HG03039 (cell line): ENCODE results near the gene CRYBB1.
A peak's percentile ranks its signal among the peaks of the same experiment; 100 is the strongest.

Experiments
- ATAC-seq: cut with Tn5 transposase; IDR thresholded peaks from one replicate; pipeline ENCODE4 v1.9.1; 2021; ENCODE audit warnings: mild to moderate bottlenecking, moderate library complexity; ENCODE audit not compliant: unreplicated experiment

Gene CRYBB1

DNA sequence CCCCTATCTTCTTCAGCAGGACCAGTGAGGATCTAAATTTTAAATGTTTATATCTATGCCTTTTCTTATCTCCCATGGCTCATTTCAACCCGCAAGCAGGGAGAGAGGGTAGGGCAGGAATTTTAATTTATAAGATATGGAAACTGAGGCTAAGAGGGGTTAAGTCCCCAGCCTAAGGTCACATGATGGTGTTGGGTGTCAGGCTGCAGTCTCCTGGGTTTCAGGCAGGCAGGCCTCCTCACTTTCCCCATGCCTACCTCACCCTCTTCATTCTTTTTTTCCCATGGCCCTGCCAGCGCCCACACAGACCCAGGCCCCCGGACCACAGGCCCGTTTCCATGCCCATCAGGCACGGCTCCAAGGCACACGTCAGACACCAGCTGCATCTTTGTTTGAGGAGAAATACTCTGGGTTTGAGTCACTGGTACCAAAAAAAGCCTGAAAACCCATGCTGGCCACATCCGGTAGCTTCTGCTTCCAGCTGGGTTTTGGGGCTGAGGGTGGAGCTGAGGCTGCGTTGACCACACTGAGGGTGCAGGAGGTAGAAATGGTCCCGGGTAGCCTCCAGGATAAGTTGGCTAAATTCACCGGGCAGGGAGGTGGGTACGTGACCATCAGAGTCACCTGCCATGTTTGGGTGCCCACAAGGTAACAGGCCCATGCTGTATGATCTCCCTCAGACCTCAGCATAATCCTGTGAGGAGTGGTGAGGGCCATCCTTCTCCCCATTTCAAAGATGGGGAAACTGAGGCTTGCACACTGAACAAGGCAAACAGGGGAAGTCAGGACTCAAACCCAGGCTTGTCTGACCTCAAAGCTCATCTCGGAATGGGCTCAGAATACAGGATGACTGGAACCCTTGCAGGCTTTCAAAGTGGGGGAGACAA is 7.5 kb downstream of the CRYBB1 start:
- ATAC-seq, result peak; percentile 82

DNA sequence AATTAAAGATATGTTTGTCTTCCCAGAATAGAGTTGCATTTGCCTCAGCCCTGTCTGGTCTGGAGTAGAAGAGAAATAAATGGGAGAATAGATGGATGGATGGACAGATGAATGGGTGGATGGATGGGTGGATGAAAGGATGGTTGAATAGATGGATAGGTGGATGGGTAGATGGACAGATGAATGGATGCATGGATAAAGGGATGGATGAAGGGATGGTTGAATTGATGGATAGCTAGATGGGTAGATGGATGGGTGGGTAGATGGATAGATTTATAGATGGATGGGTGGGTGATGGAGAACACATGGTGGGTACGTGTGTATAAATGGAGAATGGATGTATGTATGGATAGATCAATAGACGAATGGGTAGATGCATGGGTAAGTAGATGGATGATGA is 8.5 kb downstream of the CRYBB1 start:
- ATAC-seq, result no peak

DNA sequence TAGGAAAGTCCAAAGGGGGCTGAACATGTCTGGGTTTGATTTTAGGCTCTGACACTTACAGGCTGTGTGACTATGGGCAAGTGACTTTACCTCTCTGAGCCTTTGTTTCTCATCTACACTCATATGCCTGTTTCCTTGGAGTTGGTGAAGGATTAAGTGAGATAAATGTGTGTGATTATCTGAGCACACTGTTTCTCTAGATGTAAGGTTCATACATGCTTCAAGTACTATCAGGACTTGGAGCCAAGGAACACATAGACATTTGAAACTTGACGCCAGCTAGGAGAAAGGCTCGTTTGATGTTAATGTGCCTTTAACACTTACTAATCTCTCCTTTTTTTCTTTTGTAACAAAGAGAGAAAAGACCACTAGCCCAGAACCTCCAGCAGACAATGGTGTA is 9.7 kb downstream of the CRYBB1 start:
- no peak for ATAC-seq

- ATAC-seq, result no peak
These were observed 11.2 kb downstream of the CRYBB1 start for GRCh38 chr22:26606611-26607010.

DNA sequence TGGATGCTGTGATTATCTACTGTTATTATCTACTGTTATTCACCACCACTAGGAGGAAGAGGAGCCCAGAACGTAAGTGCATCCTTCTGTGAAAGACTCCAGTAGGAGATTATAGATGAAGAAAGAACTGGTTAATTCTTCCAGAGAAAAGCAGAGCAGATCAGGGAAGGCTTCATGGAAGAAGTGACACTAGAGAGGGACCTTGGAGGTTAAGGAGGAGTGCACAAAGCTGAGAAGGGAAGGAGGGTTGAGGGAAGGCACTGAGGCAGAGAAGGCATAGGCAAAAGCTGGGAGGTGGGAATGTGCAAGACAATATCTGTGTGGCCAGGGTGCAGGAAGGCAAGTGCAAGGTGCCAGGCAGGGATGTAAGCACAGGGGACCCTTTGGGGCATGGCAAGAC is 13.5 kb downstream of the CRYBB1 start:
- no peak for ATAC-seq

DNA sequence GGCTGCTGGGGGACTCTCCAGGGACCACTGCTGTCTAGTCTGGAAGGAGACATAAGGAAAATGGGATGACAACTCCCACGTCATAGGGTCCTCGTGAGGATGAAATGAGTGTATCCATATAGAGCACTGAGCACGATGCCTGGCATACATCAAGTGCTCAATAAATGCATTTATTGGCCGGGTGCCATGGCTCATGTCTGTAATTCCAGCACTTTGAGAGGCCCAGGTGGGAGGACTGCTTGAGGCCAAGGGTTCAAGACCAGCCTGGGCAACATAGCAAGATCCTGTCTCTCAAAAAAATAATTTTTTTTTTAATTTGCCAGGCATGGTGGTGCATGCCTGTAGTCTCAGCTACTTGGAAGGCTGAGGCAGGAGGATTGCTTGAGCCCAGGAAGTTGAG is 15.7 kb downstream of the CRYBB1 start:
- no peak for ATAC-seq

GRCh38 chr22:26601726-26602125 is 16.1 kb downstream of the CRYBB1 start:
- no peak for ATAC-seq

DNA sequence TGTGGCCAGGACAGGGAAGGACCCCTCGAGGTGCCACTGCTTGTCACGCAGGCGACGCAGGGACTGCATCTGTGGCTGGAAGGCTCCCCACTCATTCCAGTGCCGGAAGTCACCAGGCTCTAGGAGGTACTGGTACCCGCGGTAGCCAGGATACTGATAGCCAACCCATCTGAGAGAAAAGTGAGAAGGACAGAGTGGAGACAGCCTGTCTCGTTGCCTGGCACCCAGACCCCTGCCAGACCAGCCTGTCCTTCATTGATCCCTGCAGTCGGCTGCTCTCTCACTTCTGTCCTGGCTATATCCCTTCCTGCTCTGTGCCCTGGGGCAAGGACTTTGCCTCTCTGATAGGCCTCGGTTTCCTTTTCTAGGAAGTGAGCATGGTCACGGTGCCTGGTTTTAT is 18.3 kb downstream of the CRYBB1 start:
- ATAC-seq, result no peak

GRCh38 chr22:26597480-26597879 is 20.3 kb downstream of the CRYBB1 start:
- no peak for ATAC-seq

DNA sequence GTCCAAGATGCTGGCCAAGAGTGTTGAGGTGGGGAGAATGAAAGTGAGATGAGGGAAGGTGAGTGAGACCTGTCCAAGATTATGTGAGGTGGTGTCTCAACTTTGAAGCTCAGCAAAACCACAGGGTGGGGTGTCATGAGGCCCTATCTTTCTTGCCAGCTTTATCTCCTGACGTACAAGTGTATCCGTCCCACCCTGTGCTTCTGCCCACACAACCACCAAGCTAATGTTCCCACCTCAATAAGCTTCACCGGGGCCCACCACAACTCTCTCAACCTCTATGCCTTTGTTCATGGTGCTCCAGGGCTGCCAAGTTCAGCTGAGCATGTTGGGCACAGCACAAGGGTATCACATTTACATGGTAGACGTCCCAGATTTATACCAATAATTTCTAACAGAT is 20.8 kb downstream of the CRYBB1 start:
- no peak for ATAC-seq

DNA sequence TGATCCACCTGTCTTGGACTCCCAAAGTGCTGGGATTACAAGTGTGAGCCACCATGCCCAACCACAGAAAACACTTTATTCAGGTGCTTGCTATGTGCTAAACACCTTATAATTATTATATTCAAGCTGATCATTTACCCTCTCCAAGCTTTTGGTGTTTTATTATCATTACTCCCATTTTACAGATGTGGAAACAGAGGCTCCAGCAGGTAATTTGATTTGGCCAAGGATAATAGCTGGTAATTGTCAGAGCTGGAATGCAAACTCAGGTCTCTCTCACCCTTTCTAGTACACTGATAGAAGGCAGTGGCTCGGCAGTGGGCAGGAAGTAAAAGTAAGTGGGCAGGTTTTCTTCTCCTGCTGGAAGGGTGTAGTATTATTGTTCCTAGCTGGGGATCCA is 24.1 kb downstream of the CRYBB1 start:
- no peak for ATAC-seq

DNA sequence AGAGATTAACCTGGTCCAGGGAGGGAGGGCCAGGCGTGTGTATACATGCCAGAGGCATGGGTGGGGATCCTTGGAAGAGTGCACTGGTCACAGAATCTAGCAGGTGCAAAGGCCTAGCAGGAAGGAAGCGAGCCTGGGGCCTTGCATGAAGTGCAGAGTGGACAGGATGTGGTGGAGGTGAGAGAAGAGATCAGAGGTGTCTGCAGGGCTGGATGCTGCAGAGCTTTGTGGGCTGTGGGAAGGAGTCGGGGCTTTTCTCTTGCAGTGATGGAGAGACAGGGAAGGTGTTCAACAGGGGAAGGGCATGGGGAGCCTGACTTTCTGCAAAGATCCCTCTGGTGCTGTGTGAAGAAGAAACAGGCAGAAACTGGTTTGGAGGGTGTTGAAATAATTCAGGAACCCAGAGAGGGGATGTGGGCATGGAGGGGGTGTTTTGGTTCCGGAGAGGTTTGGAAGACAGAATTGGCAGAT is 25.4 kb downstream of the CRYBB1 start:
- ATAC-seq, result no peak

DNA sequence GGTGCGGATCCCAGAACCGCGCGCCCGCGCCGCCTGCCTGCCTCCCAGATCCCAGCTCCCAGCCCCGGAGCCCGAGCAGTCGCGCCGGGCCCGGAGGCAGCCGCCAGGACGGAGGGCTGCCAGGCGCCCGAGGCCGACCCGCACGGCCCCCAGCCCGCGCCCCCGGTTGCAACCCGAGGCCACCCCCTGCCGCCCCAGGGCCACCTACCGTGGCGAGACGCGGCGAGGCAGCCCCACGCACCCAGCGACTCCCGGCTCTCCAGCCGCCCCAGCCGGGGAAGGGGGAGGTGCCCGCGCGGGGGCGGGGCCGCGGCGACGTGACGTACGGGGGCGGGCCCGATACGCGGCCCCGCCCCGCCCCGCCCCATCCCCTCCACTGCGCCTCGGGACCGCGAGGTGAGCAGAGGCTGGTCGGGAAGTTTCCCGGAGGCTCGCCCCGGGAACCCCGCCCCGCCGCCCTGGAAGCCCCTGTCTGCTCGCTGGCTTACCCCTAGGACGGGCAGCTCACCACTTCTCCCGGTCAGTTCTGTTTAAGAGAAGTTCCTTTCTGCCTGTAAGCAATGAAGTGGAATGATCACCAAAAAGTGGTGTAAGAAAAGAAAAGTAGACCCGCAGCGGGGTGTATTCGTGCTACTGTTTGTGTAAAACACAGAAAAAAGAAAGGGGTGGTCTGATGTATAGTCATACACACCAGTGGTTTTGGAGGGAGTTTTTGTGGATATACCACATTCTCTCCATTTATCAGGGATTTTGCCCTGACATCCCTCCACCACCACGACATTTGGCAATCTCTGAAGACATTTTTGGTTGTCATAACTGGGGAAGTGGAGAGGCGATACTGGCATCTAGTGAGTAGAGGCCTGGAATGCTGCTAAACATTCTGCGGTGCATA is 27.7 kb downstream of the CRYBB1 start, which contains the start of gene TPST2:
Gene TPST2, minus strand, starts transcription at position 288 of the 892 bp plus-strand sequence. CDS start 48,502 bp downstream, outside the sequence.
- peak; percentile 57 for ATAC-seq

GRCh38 chr22:26589367-26589844 is 28.4 kb downstream of the CRYBB1 start:
- ATAC-seq, result peak; percentile 13

- no peak for ATAC-seq
These were observed 29.0 kb downstream of the CRYBB1 start for GRCh38 chr22:26588729-26589366.

GRCh38 chr22:26587991-26588613 is 29.7 kb downstream of the CRYBB1 start:
- ATAC-seq, result no peak

DNA sequence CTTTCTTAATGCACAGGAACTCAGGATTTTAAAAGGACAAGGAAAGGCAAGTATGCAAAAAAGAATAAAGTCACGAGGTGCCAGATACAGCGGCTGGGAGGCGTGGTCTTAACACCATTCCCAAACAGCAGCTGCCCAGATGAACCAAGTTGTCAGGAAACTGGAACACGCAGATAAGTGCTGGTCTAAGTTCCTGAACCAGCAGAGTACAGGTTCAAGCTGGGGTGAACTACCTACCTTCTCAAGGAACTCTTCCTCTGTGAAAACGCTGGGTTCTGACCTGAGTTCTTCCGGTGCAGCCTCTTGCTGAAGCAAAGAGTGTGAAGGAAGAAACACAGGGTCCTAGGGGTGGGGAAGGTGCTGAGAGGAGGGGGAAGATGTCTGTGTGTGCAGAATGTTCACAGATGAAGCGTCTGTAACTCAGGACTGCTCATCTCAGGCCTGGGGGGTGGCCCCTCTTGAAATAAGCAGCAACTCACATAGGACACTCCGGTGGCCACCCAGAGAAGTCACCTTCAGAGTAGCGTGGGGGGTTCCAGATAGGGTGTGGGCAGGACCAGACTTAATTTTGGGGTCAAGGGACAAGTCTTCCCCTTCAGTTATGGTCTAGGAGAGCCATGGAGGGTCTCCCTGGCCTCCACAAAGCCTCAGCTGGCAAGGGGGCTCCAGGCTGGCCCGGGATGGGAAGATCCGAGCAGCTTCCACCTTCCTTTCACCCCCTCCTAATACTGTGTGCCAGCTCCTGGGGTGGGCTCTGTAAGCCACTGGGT is 31.1 kb downstream of the CRYBB1 start:
- ATAC-seq, result no peak

- no peak for ATAC-seq
These were observed 32.6 kb downstream of the CRYBB1 start for GRCh38 chr22:26585104-26585790.

DNA sequence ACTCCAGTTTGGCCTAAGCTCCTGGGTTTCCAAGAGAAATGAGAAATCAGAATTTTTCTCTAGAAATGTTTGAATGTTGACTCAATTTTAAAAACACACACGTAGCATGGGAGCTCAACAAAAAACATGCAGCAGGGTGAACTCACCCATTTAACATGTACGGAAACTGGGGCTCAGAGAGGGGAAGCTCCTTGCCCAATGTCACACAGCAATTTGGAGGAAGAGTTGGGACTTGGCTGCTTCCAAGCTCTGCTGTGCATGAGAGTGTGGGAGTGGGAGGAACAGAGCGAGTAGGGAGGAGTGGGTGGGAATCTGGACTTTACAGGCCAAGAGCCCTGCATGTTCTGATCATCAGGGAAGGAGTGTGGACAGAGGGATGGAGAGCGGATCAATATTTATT is 33.8 kb downstream of the CRYBB1 start:
- no peak for ATAC-seq
